K562 (cell line): Measurements from ENCODE around the gene SOAT2. TPM values are rescaled to one million over a fixed set of nuclear protein-coding genes. Genes with fewer than 3 reads are reported as not detected.

Source experiments
- HLTF ChIP-seq: fragments of 450-650 bp; IDR thresholded peaks from 2 replicates; pipeline ENCODE4 v1.6.1; 2016
- NFIX ChIP-seq: fragments of 250-450 bp; sonication (Bioruptor Pico); IDR thresholded peaks from 2 replicates; pipeline ENCODE4 v1.4.0; 2020; ENCODE audit warnings: low read depth, mild to moderate bottlenecking, moderate library complexity
- NR2C2 ChIP-seq, 2 experiments: fragments of 200-800 bp in 1 of 2; sonication (Bioruptor generic) in 1 of 2; sonication (generic) in 1 of 2; formaldehyde crosslinking in 1 of 2; IDR thresholded peaks; 2 replicates each; pipeline versions ENCODE4 v1.6.1 to v1.8.0; 2016 to 2022; ENCODE audit warnings: mild to moderate bottlenecking in 1 of 2, missing compliant biosample characterization in 1 of 2, missing genetic modification characterization in 1 of 2, missing genetic modification reagents in 1 of 2
- POLR2AphosphoS5 ChIP-seq: IDR thresholded peaks from 2 replicates; pipeline ENCODE4 v1.6.1; 2011; ENCODE audit warnings: mild to moderate bottlenecking, low read depth, low read length, moderate library complexity; ENCODE audit not compliant: control insufficient read depth, insufficient read depth
- RBM25 ChIP-seq: fragments of 200-400 bp; formaldehyde crosslinking; IDR thresholded peaks from 2 replicates; pipeline ENCODE4 v1.6.1; 2018; ENCODE audit warnings: low read length, low read depth, moderate library complexity; ENCODE audit not compliant: severe bottlenecking
- ZBTB17 ChIP-seq: fragments of 450-650 bp; formaldehyde crosslinking; IDR thresholded peaks from 2 replicates; pipeline ENCODE4 v1.4.0; 2020; ENCODE audit warnings: mild to moderate bottlenecking
- ZNF766 ChIP-seq: fragments of 200-800 bp; sonication (Bioruptor generic); conservative IDR thresholded peaks from 2 replicates; pipeline ENCODE4 v1.6.1; 2016; ENCODE audit warnings: missing genetic modification characterization, missing compliant biosample characterization
- polyA plus RNA-seq, 8 experiments: library from polyadenylated mRNA; depleted of rRNA in 4 of 8; stranded (reverse) in 5 of 8; unstranded in 3 of 8; fragments of >200 nt; fragmentation: Nextera tagmentation in 2 of 8; fragmentation: Illumina TruSeq in 1 of 8; extraction: Ambion mirVana in 2 of 8; extraction: Trizol in 1 of 8; gene quantifications; 2 replicates each; pipeline versions ENCODE4 v1.2.1 to v1.2.3, GENCODE V29; 2011 to 2014; ENCODE audit warnings: inconsistent platforms in 1 of 8, missing spikeins in 1 of 8
- total RNA-seq, 7 experiments: library from RNA; depleted of rRNA in 6 of 7; stranded (reverse); fragments of >200 nt in 6 of 7; fragmentation: Illumina TruSeq in 2 of 7; extraction: Trizol in 2 of 7; gene quantifications; 2 replicates each; pipeline versions ENCODE4 v1.2.1 to v1.2.3, GENCODE V29; 2011 to 2021; ENCODE audit warnings: low replicate concordance in 1 of 7
- TF ChIP-seq, protein P1 (sequence below): IDR thresholded peaks from 2 replicates; pipeline ENCODE4 v1.6.1; 2011; ENCODE audit warnings: borderline replicate concordance, low read depth, mild to moderate bottlenecking, moderate library complexity, low read length; ENCODE audit not compliant: insufficient read depth, poor library complexity, severe bottlenecking
- TF ChIP-seq, protein P2 (sequence below): fragments of 450-650 bp; formaldehyde crosslinking; IDR thresholded peaks from 2 replicates; pipeline ENCODE4 v1.4.0; 2020; ENCODE audit warnings: mild to moderate bottlenecking, moderate library complexity
- TF ChIP-seq, protein P3 (sequence below): IDR thresholded peaks from 3 replicates; pipeline ENCODE4 v1.6.1; 2011; ENCODE audit warnings: borderline replicate concordance, mild to moderate bottlenecking, moderate library complexity; ENCODE audit not compliant: insufficient read length; ENCODE audit errors: extremely low read depth

SOAT2 gene
- total and polyA plus RNA-seq, 9 of the 15 experiments (the other 6 are each of a cell fraction or from before 2014, with no cell fraction given) = 0.04 TPM; not detected in 8

DNA sequence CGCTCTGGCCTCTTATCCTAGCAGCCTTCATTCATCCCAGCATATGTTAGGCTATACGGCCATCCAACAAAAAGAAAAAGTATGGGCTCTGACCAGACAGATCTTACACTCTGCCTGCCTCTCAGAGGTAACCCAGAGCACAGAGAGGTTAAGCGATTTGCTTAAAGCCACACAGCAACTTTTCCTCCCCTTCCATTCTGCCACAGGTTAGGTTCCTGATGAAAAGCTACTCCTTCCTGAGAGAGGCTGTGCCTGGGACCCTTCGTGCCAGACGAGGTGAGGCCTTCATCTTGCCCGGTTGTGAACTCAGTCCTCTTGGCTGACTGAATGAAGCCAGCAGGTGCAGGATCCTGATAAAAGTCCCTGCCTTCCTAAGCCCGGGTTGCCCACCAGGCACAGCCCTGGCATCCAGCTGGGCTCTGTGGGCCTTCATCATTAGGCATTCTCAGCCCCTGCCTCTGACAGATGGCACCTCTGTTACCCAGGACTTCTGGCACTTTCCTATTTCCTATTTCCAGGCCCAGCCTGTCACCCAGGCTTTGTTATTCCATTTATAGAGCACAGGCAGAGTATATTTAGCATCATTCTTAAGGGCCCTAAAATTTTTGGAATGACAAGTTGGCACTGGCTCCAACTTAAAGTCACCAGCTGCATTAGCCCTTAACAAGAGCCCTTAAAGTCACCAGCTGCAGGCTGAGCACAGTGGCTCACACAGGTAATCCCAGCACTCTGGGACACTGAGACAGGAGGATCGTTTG, 12.8 kb downstream of the SOAT2 start (continued):
- TF ChIP-seq, protein P1, sequence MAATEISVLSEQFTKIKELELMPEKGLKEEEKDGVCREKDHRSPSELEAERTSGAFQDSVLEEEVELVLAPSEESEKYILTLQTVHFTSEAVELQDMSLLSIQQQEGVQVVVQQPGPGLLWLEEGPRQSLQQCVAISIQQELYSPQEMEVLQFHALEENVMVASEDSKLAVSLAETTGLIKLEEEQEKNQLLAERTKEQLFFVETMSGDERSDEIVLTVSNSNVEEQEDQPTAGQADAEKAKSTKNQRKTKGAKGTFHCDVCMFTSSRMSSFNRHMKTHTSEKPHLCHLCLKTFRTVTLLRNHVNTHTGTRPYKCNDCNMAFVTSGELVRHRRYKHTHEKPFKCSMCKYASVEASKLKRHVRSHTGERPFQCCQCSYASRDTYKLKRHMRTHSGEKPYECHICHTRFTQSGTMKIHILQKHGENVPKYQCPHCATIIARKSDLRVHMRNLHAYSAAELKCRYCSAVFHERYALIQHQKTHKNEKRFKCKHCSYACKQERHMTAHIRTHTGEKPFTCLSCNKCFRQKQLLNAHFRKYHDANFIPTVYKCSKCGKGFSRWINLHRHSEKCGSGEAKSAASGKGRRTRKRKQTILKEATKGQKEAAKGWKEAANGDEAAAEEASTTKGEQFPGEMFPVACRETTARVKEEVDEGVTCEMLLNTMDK = no peak
- no peak for TF ChIP-seq ZBTB17
- TF ChIP-seq ZNF766 = no peak
- no peak for TF ChIP-seq NFIX (CRISPR knock-in tag)
- TF ChIP-seq RBM25 = peak; percentile 93
- TF ChIP-seq, protein P2, sequence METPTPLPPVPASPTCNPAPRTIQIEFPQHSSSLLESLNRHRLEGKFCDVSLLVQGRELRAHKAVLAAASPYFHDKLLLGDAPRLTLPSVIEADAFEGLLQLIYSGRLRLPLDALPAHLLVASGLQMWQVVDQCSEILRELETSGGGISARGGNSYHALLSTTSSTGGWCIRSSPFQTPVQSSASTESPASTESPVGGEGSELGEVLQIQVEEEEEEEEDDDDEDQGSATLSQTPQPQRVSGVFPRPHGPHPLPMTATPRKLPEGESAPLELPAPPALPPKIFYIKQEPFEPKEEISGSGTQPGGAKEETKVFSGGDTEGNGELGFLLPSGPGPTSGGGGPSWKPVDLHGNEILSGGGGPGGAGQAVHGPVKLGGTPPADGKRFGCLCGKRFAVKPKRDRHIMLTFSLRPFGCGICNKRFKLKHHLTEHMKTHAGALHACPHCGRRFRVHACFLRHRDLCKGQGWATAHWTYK (CRISPR knock-in tag) = no peak
- TF ChIP-seq NR2C2 (CRISPR knock-in tag; IDR thresholded peaks at IDR 0.05) = no peak; the same call in 1 of the 2 replicates
- no peak for TF ChIP-seq NR2C2 (tag; IDR thresholded peaks at IDR 0.05)
- no peak for TF ChIP-seq POLR2AphosphoS5
- no peak for TF ChIP-seq HLTF
- TF ChIP-seq, protein P3, sequence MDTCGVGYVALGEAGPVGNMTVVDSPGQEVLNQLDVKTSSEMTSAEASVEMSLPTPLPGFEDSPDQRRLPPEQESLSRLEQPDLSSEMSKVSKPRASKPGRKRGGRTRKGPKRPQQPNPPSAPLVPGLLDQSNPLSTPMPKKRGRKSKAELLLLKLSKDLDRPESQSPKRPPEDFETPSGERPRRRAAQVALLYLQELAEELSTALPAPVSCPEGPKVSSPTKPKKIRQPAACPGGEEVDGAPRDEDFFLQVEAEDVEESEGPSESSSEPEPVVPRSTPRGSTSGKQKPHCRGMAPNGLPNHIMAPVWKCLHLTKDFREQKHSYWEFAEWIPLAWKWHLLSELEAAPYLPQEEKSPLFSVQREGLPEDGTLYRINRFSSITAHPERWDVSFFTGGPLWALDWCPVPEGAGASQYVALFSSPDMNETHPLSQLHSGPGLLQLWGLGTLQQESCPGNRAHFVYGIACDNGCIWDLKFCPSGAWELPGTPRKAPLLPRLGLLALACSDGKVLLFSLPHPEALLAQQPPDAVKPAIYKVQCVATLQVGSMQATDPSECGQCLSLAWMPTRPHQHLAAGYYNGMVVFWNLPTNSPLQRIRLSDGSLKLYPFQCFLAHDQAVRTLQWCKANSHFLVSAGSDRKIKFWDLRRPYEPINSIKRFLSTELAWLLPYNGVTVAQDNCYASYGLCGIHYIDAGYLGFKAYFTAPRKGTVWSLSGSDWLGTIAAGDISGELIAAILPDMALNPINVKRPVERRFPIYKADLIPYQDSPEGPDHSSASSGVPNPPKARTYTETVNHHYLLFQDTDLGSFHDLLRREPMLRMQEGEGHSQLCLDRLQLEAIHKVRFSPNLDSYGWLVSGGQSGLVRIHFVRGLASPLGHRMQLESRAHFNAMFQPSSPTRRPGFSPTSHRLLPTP = no peak
